Esophagus muscularis mucosa (tissue), 3 donors: Measurements from ENCODE around the gene TMEM135.

Source experiments
- EP300 ChIP-seq: sonication (generic); formaldehyde crosslinking; IDR thresholded peaks from one replicate; pipeline ENCODE4 v1.6.1; 2017; ENCODE audit warnings: antibody characterized with exemption
- TF ChIP-seq, protein P1 (sequence below), 3 experiments: fragments of 200-600 bp in 2 of 3; fragments of 450-650 bp in 1 of 3; sonication (generic) in 2 of 3; IDR thresholded peaks; one replicate each; pipeline ENCODE4 v1.5.1; 2017 to 2019; ENCODE audit warnings: antibody characterized with exemption in 3 of 3, mild to moderate bottlenecking in 2 of 3, moderate library complexity in 1 of 3

DNA sequence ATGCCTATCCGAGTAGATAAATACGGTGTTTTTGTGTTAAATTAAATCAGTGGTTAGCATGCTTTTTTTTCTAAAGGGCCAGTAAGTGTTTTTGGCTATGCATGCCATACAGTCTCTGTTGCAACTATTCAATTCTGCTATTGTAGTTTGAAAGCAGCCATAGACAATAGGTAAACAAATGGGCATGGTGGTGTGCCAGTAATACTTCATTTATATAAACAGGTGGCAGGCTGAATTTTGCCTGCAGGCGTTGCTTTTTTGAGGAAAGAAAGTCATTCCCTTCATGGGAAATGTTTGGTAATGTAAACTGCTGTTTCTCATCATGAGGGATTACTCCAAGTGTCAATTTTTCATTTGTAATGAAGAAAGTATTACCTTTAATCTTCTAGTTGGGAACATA is 106.5 kb downstream of the TMEM135 start:
- TF ChIP-seq, protein P1, sequence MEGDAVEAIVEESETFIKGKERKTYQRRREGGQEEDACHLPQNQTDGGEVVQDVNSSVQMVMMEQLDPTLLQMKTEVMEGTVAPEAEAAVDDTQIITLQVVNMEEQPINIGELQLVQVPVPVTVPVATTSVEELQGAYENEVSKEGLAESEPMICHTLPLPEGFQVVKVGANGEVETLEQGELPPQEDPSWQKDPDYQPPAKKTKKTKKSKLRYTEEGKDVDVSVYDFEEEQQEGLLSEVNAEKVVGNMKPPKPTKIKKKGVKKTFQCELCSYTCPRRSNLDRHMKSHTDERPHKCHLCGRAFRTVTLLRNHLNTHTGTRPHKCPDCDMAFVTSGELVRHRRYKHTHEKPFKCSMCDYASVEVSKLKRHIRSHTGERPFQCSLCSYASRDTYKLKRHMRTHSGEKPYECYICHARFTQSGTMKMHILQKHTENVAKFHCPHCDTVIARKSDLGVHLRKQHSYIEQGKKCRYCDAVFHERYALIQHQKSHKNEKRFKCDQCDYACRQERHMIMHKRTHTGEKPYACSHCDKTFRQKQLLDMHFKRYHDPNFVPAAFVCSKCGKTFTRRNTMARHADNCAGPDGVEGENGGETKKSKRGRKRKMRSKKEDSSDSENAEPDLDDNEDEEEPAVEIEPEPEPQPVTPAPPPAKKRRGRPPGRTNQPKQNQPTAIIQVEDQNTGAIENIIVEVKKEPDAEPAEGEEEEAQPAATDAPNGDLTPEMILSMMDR (IDR thresholded peaks at IDR 0.05) = no peak
- no peak for TF ChIP-seq EP300
